WTC11 (cell line): Measurements from ENCODE around the gene SHISA9. TPM values are rescaled to one million over a fixed set of nuclear protein-coding genes. Genes with fewer than 3 reads are reported as not detected.

Experiments
- ATAC-seq: fragments of 200-7000 bp; cut with Tn5 transposase; 2 replicates; pipeline ENCODE4 v1.10.0; 2021; ENCODE audit warnings: mild to moderate bottlenecking, moderate library complexity
- CTCF ChIA-PET: fragments of 300-600 bp; sonication (Branson Sonifier 250); formaldehyde crosslinking; loops from one replicate; lab custom pipeline; 2021; ENCODE audit warnings: antibody characterized with exemption; lab: Charles Lee
- POLR2A ChIA-PET: fragments of 350-600 bp; sonication (Branson Sonifier 250); formaldehyde crosslinking; loops from one replicate; lab custom pipeline; 2021; ENCODE audit warnings: antibody characterized with exemption; lab: Charles Lee
- DNase-seq: peaks from one replicate; pipeline ENCODE4 v3.0.0; 2021; ENCODE audit warnings: low spot score
- H3K27ac Mint-ChIP-seq: 2 replicates; pipeline ENCODE4 v1.8.0; 2021; ENCODE audit warnings: mixed read lengths
- H3K27me3 Mint-ChIP-seq: 2 replicates; pipeline ENCODE4 v1.8.0; 2021; ENCODE audit warnings: low read depth, mild to moderate bottlenecking, moderate library complexity, mixed read lengths
- H3K36me3 Mint-ChIP-seq: 2 replicates; pipeline ENCODE4 v1.8.0; 2021; ENCODE audit warnings: mixed read lengths
- H3K4me1 Mint-ChIP-seq: 2 replicates; pipeline ENCODE4 v1.8.0; 2022; ENCODE audit warnings: mixed read lengths
- H3K4me3 Mint-ChIP-seq: 2 replicates; pipeline ENCODE4 v1.8.0; 2021; ENCODE audit warnings: mild to moderate bottlenecking, moderate library complexity, mixed read lengths
- H3K9me3 Mint-ChIP-seq: 2 replicates; pipeline ENCODE4 v1.8.0; 2021; ENCODE audit warnings: mixed read lengths
- ATF1 ChIP-seq: sonication (generic); formaldehyde crosslinking; IDR thresholded peaks from 2 replicates; pipeline ENCODE4 v1.8.1; 2023; ENCODE audit warnings: mild to moderate bottlenecking, moderate library complexity, missing genetic modification reagents
- ESRRA ChIP-seq: sonication (generic); formaldehyde crosslinking; IDR thresholded peaks from 2 replicates; pipeline ENCODE4 v1.8.1; 2022; ENCODE audit warnings: mild to moderate bottlenecking, missing genetic modification reagents, borderline replicate concordance
- GABPB1 ChIP-seq: sonication (generic); formaldehyde crosslinking; IDR thresholded peaks from 2 replicates; pipeline ENCODE4 v1.8.1; 2023; ENCODE audit warnings: mild to moderate bottlenecking, missing genetic modification reagents
- HMGXB4 ChIP-seq: sonication (generic); formaldehyde crosslinking; IDR thresholded peaks from 2 replicates; pipeline ENCODE4 v1.8.1; 2023; ENCODE audit warnings: mild to moderate bottlenecking, moderate library complexity, missing genetic modification reagents
- IRF1 ChIP-seq: sonication (generic); formaldehyde crosslinking; IDR thresholded peaks from 2 replicates; pipeline ENCODE4 v1.8.0; 2023; ENCODE audit warnings: missing genetic modification reagents
- NFATC4 ChIP-seq: fragments of 250-450 bp; sonication (Bioruptor Pico); IDR thresholded peaks from 2 replicates; pipeline ENCODE4 v1.9.0; 2021; ENCODE audit warnings: mild to moderate bottlenecking
- SP1 ChIP-seq: sonication (generic); formaldehyde crosslinking; conservative IDR thresholded peaks from 2 replicates; pipeline ENCODE4 v1.8.1; 2022; ENCODE audit warnings: missing genetic modification reagents
- ZNF263 ChIP-seq: sonication (generic); formaldehyde crosslinking; IDR thresholded peaks from 2 replicates; pipeline ENCODE4 v1.8.1; 2022; ENCODE audit warnings: low read depth, mild to moderate bottlenecking, moderate library complexity, missing genetic modification reagents
- ZNF281 ChIP-seq: sonication (generic); formaldehyde crosslinking; IDR thresholded peaks from 2 replicates; pipeline ENCODE4 v1.8.0; 2023; ENCODE audit warnings: mild to moderate bottlenecking, missing genetic modification reagents
- ZNF396 ChIP-seq: fragments of 250-450 bp; sonication (Bioruptor Pico); IDR thresholded peaks from 2 replicates; pipeline ENCODE4 v1.8.0; 2021; ENCODE audit warnings: mild to moderate bottlenecking, moderate library complexity, borderline replicate concordance
- ZNF423 ChIP-seq: fragments of 250-450 bp; sonication (Bioruptor Pico); IDR thresholded peaks from 2 replicates; pipeline ENCODE4 v2.1.2; 2022; ENCODE audit warnings: mild to moderate bottlenecking, moderate library complexity
- total RNA-seq: library from RNA; stranded (reverse); gene quantifications from 3 replicates; pipeline ENCODE4 v1.2.3, GENCODE V29; 2021
- TF ChIP-seq, protein P1 (sequence below): sonication (generic); formaldehyde crosslinking; IDR thresholded peaks from 2 replicates; pipeline ENCODE4 v1.8.1; 2023; ENCODE audit warnings: mild to moderate bottlenecking, missing genetic modification reagents, borderline replicate concordance
- TF ChIP-seq, protein P2 (sequence below): sonication (generic); formaldehyde crosslinking; IDR thresholded peaks from 2 replicates; pipeline ENCODE4 v1.8.1; 2022; ENCODE audit warnings: mild to moderate bottlenecking, missing genetic modification reagents, moderate library complexity, borderline replicate concordance

SHISA9 gene
- total RNA-seq, 1 experiment from 2014 or later: 37.5 TPM

DNA sequence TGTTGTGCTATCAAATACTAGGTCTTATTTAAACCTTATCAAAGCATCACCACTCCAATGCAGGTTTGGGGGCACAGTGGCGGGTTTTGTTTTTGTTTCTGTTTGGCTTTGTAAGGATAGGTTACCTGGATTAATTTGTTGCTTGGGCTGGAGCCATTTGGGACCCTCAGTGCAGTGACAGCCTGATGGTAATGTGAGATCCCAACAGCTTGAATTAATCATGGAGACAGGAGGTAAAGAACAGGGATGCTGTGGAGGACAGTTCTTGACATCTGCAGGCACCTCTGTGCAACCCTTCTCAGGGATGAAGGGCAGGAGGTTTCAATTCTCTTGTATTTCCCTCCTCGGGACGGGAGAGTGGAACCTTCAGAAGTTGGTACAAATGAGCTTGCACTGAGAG lies 40.5 kb downstream of the SHISA9 start (continued):
- no peak for TF ChIP-seq HMGXB4 (CRISPR knock-in tag)

DNA sequence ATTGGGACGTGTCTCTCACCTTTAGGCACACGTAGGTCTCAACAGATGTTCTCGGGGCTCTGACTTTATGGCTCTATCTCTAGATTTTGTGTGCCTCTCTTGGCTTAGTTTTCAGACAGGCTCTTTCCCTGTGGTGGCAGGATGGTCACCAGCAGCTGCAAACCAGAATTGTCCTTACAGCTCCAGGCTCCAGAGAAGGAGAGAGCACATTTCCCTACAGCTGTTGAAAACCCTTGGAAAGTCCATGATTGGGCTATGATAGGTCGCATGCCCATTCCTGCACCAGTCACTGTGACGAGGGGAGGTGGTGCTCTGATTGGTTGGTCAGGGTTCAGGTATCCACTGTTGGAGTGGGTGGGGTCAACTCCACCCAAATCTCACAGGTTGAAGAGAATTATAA lies 41.5 kb downstream of the SHISA9 start:
- ATAC-seq: peak; percentile 67
- Mint-ChIP-seq H3K4me3 (no peak overlapping the region), H3K27me3 (no peaks in the 10 kb centered on the region)

More for the DNA sequence above, 41.5 kb downstream of the SHISA9 start:
- POLR2A ChIA-PET: no interaction called here
- Mint-ChIP-seq H3K9me3 (peaks cover 32% of the 10 kb centered on the region), H3K4me1 (peaks cover 46% of the 10 kb centered on the region), H3K36me3 (peaks cover 38% of the 10 kb centered on the region), H3K27ac (peak overlapping the region; percentile 68)
- TF ChIP-seq NFATC4 (CRISPR knock-in tag): no peak
- no peak for TF ChIP-seq ZNF396 (CRISPR knock-in tag)
- TF ChIP-seq ZNF263 (CRISPR knock-in tag): no peak
- no peak for TF ChIP-seq ZNF423
- no peak for TF ChIP-seq SP1 (CRISPR knock-in tag)
- no peak for TF ChIP-seq ATF1 (CRISPR knock-in tag)
- TF ChIP-seq, protein P1, sequence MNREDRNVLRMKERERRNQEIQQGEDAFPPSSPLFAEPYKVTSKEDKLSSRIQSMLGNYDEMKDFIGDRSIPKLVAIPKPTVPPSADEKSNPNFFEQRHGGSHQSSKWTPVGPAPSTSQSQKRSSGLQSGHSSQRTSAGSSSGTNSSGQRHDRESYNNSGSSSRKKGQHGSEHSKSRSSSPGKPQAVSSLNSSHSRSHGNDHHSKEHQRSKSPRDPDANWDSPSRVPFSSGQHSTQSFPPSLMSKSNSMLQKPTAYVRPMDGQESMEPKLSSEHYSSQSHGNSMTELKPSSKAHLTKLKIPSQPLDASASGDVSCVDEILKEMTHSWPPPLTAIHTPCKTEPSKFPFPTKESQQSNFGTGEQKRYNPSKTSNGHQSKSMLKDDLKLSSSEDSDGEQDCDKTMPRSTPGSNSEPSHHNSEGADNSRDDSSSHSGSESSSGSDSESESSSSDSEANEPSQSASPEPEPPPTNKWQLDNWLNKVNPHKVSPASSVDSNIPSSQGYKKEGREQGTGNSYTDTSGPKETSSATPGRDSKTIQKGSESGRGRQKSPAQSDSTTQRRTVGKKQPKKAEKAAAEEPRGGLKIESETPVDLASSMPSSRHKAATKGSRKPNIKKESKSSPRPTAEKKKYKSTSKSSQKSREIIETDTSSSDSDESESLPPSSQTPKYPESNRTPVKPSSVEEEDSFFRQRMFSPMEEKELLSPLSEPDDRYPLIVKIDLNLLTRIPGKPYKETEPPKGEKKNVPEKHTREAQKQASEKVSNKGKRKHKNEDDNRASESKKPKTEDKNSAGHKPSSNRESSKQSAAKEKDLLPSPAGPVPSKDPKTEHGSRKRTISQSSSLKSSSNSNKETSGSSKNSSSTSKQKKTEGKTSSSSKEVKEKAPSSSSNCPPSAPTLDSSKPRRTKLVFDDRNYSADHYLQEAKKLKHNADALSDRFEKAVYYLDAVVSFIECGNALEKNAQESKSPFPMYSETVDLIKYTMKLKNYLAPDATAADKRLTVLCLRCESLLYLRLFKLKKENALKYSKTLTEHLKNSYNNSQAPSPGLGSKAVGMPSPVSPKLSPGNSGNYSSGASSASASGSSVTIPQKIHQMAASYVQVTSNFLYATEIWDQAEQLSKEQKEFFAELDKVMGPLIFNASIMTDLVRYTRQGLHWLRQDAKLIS (CRISPR knock-in tag): no peak
- TF ChIP-seq, protein P2, sequence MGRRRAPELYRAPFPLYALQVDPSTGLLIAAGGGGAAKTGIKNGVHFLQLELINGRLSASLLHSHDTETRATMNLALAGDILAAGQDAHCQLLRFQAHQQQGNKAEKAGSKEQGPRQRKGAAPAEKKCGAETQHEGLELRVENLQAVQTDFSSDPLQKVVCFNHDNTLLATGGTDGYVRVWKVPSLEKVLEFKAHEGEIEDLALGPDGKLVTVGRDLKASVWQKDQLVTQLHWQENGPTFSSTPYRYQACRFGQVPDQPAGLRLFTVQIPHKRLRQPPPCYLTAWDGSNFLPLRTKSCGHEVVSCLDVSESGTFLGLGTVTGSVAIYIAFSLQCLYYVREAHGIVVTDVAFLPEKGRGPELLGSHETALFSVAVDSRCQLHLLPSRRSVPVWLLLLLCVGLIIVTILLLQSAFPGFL (CRISPR knock-in tag): no peak
- no peak for TF ChIP-seq ESRRA
- TF ChIP-seq IRF1 (CRISPR knock-in tag): no peak
- no peak for TF ChIP-seq HMGXB4 (CRISPR knock-in tag)
- no peak for TF ChIP-seq GABPB1 (CRISPR knock-in tag)
- no peak for TF ChIP-seq ZNF281 (CRISPR knock-in tag)
- no peak for DNase-seq
- CTCF ChIA-PET: no interaction called here
